Endothelial cell of umbilical vein (primary cell): ENCODE results near the gene IPPK. TPM values are rescaled to one million over a fixed set of nuclear protein-coding genes. Genes with fewer than 3 reads are reported as not detected.

Experiments
- BruUV-seq: library from RNA; stranded (reverse); fragments of 400-500 nt; replicated peaks from 2 replicates; lab custom pipeline; 2021; lab: Mats Ljungman, UMichigan
- CTCF ChIA-PET: fragments of 300-600, 350-600 bp; sonication (Branson Sonifier 250); formaldehyde crosslinking; loops from one replicate; lab custom pipeline; 2021; ENCODE audit warnings: antibody characterized with exemption, inconsistent platforms; lab: Charles Lee
- POLR2A ChIA-PET: fragments of 300-600, 350-600 bp; sonication (Branson Sonifier 250); formaldehyde crosslinking; loops from one replicate; lab custom pipeline; 2021; ENCODE audit warnings: antibody characterized with exemption, inconsistent platforms; lab: Charles Lee
- DNase-seq: peaks from one replicate; pipeline ENCODE4 v3.0.0-alpha.2; 2011; ENCODE audit warnings: low read depth, low spot score
- FAIRE-seq: peaks from 2 replicates; lab custom pipeline; 2011; peaks lifted over from hg19 to GRCh38; lab: Jason Lieb, UNC
- H2AFZ ChIP-seq: 2 replicates; pipeline ENCODE4 v1.6.0; 2012; ENCODE audit warnings: low read depth, low read length, control low read depth, inconsistent platforms
- H3K27ac ChIP-seq: 2 replicates; pipeline ENCODE4 v1.5.1; 2011; ENCODE audit warnings: low read depth, mild to moderate bottlenecking, control low read depth, low read length, moderate library complexity; ENCODE audit not compliant: insufficient read depth
- H3K27me3 ChIP-seq, 2 experiments: 2 replicates each; pipeline versions ENCODE4 v1.6.0 to v1.6.1; 2011; ENCODE audit warnings: low read length in 2 of 2, mixed read lengths in 1 of 2; ENCODE audit not compliant: control insufficient read depth in 2 of 2, insufficient read depth in 2 of 2
- H3K36me3 ChIP-seq, 2 experiments: 2 replicates in 1 of 2; 3 replicates in 1 of 2; pipeline ENCODE4 v1.5.1; 2011; ENCODE audit warnings: low read length in 2 of 2, mild to moderate bottlenecking in 1 of 2, moderate library complexity in 1 of 2; ENCODE audit not compliant: control insufficient read depth in 2 of 2, insufficient read depth in 2 of 2; ENCODE audit errors: extremely low read depth in 1 of 2
- H3K4me1 ChIP-seq: 3 replicates; pipeline ENCODE4 v1.5.1; 2011; ENCODE audit warnings: mild to moderate bottlenecking, low read length; ENCODE audit not compliant: control insufficient read depth, insufficient read depth; ENCODE audit errors: extremely low read depth
- H3K4me2 ChIP-seq: 2 replicates; pipeline ENCODE4 v1.6.1; 2011; ENCODE audit warnings: low read length, control low read depth, mixed read lengths; ENCODE audit not compliant: insufficient read depth
- H3K4me3 ChIP-seq, 3 experiments: fragments of 200-600 bp in 1 of 3; sonication (generic), shearing (Covaris generic) in 1 of 3; replicated peaks in 1 of 3; 2 replicates each; pipeline ENCODE4 v1.5.1; 2011 to 2016; ENCODE audit warnings: control low read depth in 3 of 3, low read length in 3 of 3, mild to moderate bottlenecking in 2 of 3, inconsistent platforms in 1 of 3, low read depth in 1 of 3, moderate library complexity in 1 of 3; ENCODE audit not compliant: insufficient read depth in 1 of 3
- H3K79me2 ChIP-seq: 2 replicates; pipeline ENCODE4 v1.6.0; 2012; ENCODE audit warnings: low read length, inconsistent platforms; ENCODE audit not compliant: control insufficient read depth, insufficient read depth
- H3K9ac ChIP-seq: replicated peaks from 2 replicates; pipeline ENCODE3; 2011; ENCODE audit warnings: low read length, control low read depth; ENCODE audit not compliant: insufficient read depth; ENCODE audit errors: extremely low read depth
- H3K9me1 ChIP-seq: replicated peaks from 3 replicates; pipeline ENCODE4 v1.6.0; 2011; ENCODE audit warnings: mild to moderate bottlenecking, low read length; ENCODE audit not compliant: control insufficient read depth, insufficient read depth; ENCODE audit errors: extremely low read depth
- H3K9me3 ChIP-seq: replicated peaks from 2 replicates; pipeline ENCODE4 v1.5.1; 2012; ENCODE audit warnings: low read length, inconsistent platforms; ENCODE audit not compliant: control insufficient read depth, insufficient read depth
- H4K20me1 ChIP-seq: replicated peaks from 2 replicates; pipeline ENCODE3; 2011; ENCODE audit warnings: mild to moderate bottlenecking, low read length; ENCODE audit not compliant: control insufficient read depth, insufficient read depth; ENCODE audit errors: extremely low read depth
- CTCF ChIP-seq, 2 donors: IDR thresholded peaks; 1 replicate in 1 of 2; 2 replicates in 1 of 2; pipeline ENCODE4 v1.5.1; 2011; ENCODE audit warnings: low read length in 2 of 2, mild to moderate bottlenecking in 2 of 2, moderate library complexity in 2 of 2, control low read depth in 1 of 2, inconsistent platforms in 1 of 2, low read depth in 1 of 2; ENCODE audit not compliant: insufficient read depth in 1 of 2; ENCODE audit errors: extremely low read depth in 1 of 2
- EZH2 ChIP-seq: IDR thresholded peaks from 2 replicates; pipeline ENCODE4 v1.6.1; 2012; ENCODE audit warnings: borderline replicate concordance, low read depth, mild to moderate bottlenecking, moderate library complexity, low read length, inconsistent platforms; ENCODE audit not compliant: severe bottlenecking
- FOS ChIP-seq: IDR thresholded peaks from 2 replicates; pipeline ENCODE4 v1.6.1; 2011; ENCODE audit warnings: mild to moderate bottlenecking, low read length, moderate library complexity, borderline replicate concordance; ENCODE audit not compliant: insufficient read depth
- GATA2 ChIP-seq: IDR thresholded peaks from 2 replicates; pipeline ENCODE4 v1.7.0; 2011; ENCODE audit warnings: low read depth, mild to moderate bottlenecking, moderate library complexity, mixed read lengths, low read length; ENCODE audit not compliant: insufficient read length, insufficient read depth
- JUN ChIP-seq: IDR thresholded peaks from 2 replicates; pipeline ENCODE4 v1.6.1; 2011; ENCODE audit warnings: borderline replicate concordance, low read depth; ENCODE audit not compliant: insufficient read length, insufficient read depth
- MAX ChIP-seq: IDR thresholded peaks from 2 replicates; pipeline ENCODE4 v1.6.1; 2011; ENCODE audit not compliant: insufficient read depth, insufficient read length
- MYC ChIP-seq: IDR thresholded peaks from one replicate; pipeline ENCODE4 v1.6.1; 2011; ENCODE audit warnings: mild to moderate bottlenecking, low read depth, low read length
- POLR2A ChIP-seq: IDR thresholded peaks from 2 replicates; pipeline ENCODE4 v1.6.1; 2012; ENCODE audit warnings: low read depth, mild to moderate bottlenecking, control low read depth, low read length
- POLR2AphosphoS5 ChIP-seq: IDR thresholded peaks from 2 replicates; pipeline ENCODE4 v1.6.1; 2012; ENCODE audit warnings: low read depth, mild to moderate bottlenecking, control low read depth, low read length, moderate library complexity; ENCODE audit not compliant: insufficient read depth
- dilution Hi-C: fragments of 300-500 bp; cut with MboI; formaldehyde crosslinking; loops from one replicate; pipeline ENCODE4 v1.15.0; 2019; ENCODE audit warnings: low sequenced_read_pairs; ENCODE audit not compliant: extremely low pct_ligation_motif_present
- intact Hi-C: fragments of 100-400 bp; cut with micrococcal nuclease; formaldehyde crosslinking; loops from one replicate; pipeline ENCODE4 v1.10.0; 2022
- polyA plus RNA-seq, 4 experiments: library from polyadenylated mRNA; depleted of rRNA in 3 of 4; stranded (reverse) in 3 of 4; unstranded in 1 of 4; fragments of >200 nt; gene quantifications; 2 replicates each; pipeline versions ENCODE4 v1.2.1 to v1.2.3, GENCODE V29; 2011 to 2012; ENCODE audit warnings: missing spikeins in 1 of 4
- total RNA-seq: library from RNA; stranded (reverse); gene quantifications from 2 replicates; pipeline ENCODE4 v1.2.3, GENCODE V29; 2021

The IPPK gene
- total and polyA plus RNA-seq, 2 donors (not counting 3 experiments of a cell fraction or from before 2014, with no cell fraction given), result 14.0 to 28.0 TPM

DNA sequence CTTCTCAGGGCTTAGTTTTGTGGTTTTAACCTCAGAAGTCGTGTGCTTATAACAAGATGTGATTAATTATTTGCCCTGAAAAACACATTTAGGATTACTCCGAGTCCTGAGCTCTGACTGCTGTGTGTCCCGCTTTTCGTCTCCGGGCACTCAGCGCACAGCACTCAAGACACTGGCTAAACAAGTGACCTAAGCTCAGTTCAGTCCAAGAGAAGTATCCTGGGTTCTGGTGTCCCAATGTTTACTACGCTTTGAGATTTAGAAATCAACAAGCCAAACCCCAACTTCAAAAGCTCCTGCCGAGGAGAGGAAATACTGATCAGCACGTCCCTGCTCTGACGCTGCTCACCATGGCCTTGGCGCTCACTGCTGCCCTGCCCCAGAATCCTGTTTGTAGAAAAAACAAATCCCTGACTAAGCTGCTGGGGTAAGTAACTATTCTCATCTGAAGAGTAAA is 53.2 kb downstream of the IPPK start:
- H3K4me2 ChIP-seq, result no peak overlapping the region
- no peaks in the 10 kb centered on the region for H3K79me2 ChIP-seq
- H3K36me3 ChIP-seq, result peaks cover 19 to 29% of the 10 kb centered on the region in 2 experiments
- dilution Hi-C loops, result no loop called here
- H3K9me3 ChIP-seq, result no peaks in the 10 kb centered on the region
- CTCF ChIA-PET, result interaction anchor here (1.1 to 1.2 kb wide), 3 partner anchors 8 to 283 kb away, joined by 3 to 4 read pairs (median 3); no protein-coding TSS in a partner anchor
- H3K9me1 ChIP-seq, result no peaks in the 10 kb centered on the region
- BruUV-seq, result no TSS peak
- POLR2A ChIA-PET, result no interaction called here
- H3K27ac ChIP-seq, result no peak overlapping the region
- DNase-seq, result no peak
- no peaks in the 10 kb centered on the region for H3K4me1 ChIP-seq
- no peaks in the 10 kb centered on the region for H3K27me3 ChIP-seq
- FAIRE-seq, result no peak
- TF ChIP-seq CTCF (IDR thresholded peaks at IDR 0.05; ENCODE audit: extremely low read depth in 1 of 2, insufficient read depth in 1 of 2, low read depth in 1 of 2, low read length in 2 of 2), result no peak
- TF ChIP-seq GATA2, result no peak
- no peak for TF ChIP-seq EZH2
- no peak for TF ChIP-seq JUN
- TF ChIP-seq FOS, result no peak
- no peak for TF ChIP-seq MYC
- TF ChIP-seq POLR2AphosphoS5, result no peak
- TF ChIP-seq POLR2A, result no peak
- no peak for TF ChIP-seq MAX
- H2AFZ ChIP-seq, result no peak overlapping the region
- intact Hi-C loops, result no loop called here
- no peak overlapping the region for H3K4me3 ChIP-seq
- no peaks in the 10 kb centered on the region for H4K20me1 ChIP-seq
- no peak overlapping the region for H3K9ac ChIP-seq
